ENCODE data around the gene PTPRK.

- TF ChIP-seq CTCF (IDR thresholded peaks at IDR 0.05; ENCODE audit: low read length): no peak
- no peak for TF ChIP-seq EZH2 (IDR thresholded peaks at IDR 0.05; ENCODE audit: borderline replicate concordance, low read length)
Measured at GRCh38 chr6:127923135-127923534, 597.3 kb downstream of the PTPRK start.
